Ishikawa (cell line): ENCODE measurements around the gene OR6J1.

Experiments
- TAF1 ChIP-seq: IDR thresholded peaks from 2 replicates; pipeline ENCODE4 v1.6.1; 2012; ENCODE audit warnings: low read depth, mild to moderate bottlenecking
- TCF12 ChIP-seq: IDR thresholded peaks from 2 replicates; pipeline ENCODE4 v1.6.1; 2012; ENCODE audit warnings: low read depth

DNA sequence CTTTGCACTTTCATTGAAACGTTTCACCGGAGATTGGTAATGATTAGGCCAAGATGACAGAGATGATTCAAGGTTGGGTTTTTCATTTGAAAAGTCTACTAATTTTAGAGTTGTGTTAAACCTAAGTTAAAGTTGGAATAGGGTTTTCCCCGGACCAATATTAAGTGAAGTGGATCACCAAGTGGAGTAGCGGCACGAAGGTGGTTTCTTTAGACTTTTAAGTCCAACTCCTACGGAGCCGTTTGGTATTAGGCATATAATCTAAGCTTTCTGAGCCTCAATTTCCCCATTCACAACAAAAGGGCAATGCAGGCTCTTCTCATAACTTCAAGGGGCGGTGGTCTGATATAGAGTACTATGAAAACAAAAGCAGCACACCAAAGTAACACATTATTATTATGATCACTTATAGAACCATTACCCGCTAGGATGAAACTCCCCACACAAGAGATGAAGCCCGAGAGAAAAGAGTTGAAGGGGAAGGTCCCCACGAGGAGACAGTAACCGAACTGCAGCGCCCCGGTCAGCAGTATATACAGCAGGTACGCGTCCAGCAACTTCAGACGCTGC lies 55.5 kb downstream of the OR6J1 start:
- TF ChIP-seq TCF12 (no peak), TAF1 (no peak)
